Pons (tissue), 1 donor: ENCODE data around the gene MED15.
A peak's percentile ranks its signal among the peaks of the same experiment; 100 is the strongest.
"Not testable (repeated sequence)": the region's sequence is repeated elsewhere in the genome, so short reads cannot be mapped to it uniquely, and the experiment has no call there.

Experiments used
- DNase-seq: peaks from one replicate; pipeline ENCODE4 v3.0.0-alpha.2; 2016; ENCODE audit warnings: low spot score

The MED15 gene

GRCh38 chr22:20484948-20485683 is 22.3 kb upstream of the MED15 start:
- no peak for DNase-seq

GRCh38 chr22:20486229-20486628 is 21.2 kb upstream of the MED15 start:
- no peak for DNase-seq

GRCh38 chr22:20487715-20488114 is 19.7 kb upstream of the MED15 start:
- DNase-seq = no peak

GRCh38 chr22:20488946-20489345 is 18.5 kb upstream of the MED15 start:
- no peak for DNase-seq

GRCh38 chr22:20490183-20490940 is 17.0 kb upstream of the MED15 start:
- DNase-seq = no peak

GRCh38 chr22:20490941-20491307 is 16.5 kb upstream of the MED15 start:
- DNase-seq = no peak

- DNase-seq = no peak
Measured at GRCh38 chr22:20491346-20491745, 16.1 kb upstream of the MED15 start.

GRCh38 chr22:20494978-20495860 is 12.2 kb upstream of the MED15 start, which contains the start of gene KLHL22:
TSS of gene KLHL22 (minus strand) at chr22:20495795. CDS start at chr22:20489211, 6,584 bp downstream.
- peak; percentile 34 for DNase-seq

- DNase-seq = peak; percentile 93
Measured at GRCh38 chr22:20495861-20496681, 11.3 kb upstream of the MED15 start.

- DNase-seq = no peak
Measured at GRCh38 chr22:20497426-20497825, 10.0 kb upstream of the MED15 start.

GRCh38 chr22:20498913-20499312 is 8.5 kb upstream of the MED15 start:
- DNase-seq = no peak

- DNase-seq = no peak
Measured at GRCh38 chr22:20499769-20500168, 7.6 kb upstream of the MED15 start.

GRCh38 chr22:20503816-20504215 is 3.6 kb upstream of the MED15 start:
- no peak for DNase-seq

- not testable (repeated sequence) for DNase-seq
Measured at GRCh38 chr22:20504293-20504922, 3.0 kb upstream of the MED15 start.

GRCh38 chr22:20506543-20507252 is 712 bp upstream of the MED15 start:
- DNase-seq = no peak

- not testable (repeated sequence) for DNase-seq
Measured at GRCh38 chr22:20508067-20508755, 801 bp downstream of the MED15 start.

GRCh38 chr22:20508815-20509271 is 1.4 kb downstream of the MED15 start:
- DNase-seq = no peak

GRCh38 chr22:20509344-20510047 is 2.1 kb downstream of the MED15 start:
- DNase-seq = peak; percentile 82
